GM12878 (cell line): ENCODE results near the gene NCR3LG1. TPM values are rescaled to one million over a fixed set of nuclear protein-coding genes. Genes with fewer than 3 reads are reported as not detected.

Source experiments
- ATAC-seq: fragments of 200-7000 bp; cut with Tn5 transposase; 3 replicates; pipeline ENCODE4 v1.9.1; 2020; ENCODE audit warnings: mild to moderate bottlenecking, moderate library complexity
- BruUV-seq: library from RNA; stranded (reverse); fragments of 400-500 nt; replicated peaks from 2 replicates; lab custom pipeline; 2021; lab: Mats Ljungman, UMichigan
- CTCF ChIA-PET: fragments of 300-600 bp; sonication (Branson Sonifier 250); formaldehyde crosslinking; extraction: SDS; loops from one replicate; lab custom pipeline; 2021; ENCODE audit warnings: inconsistent platforms; lab: Yijun Ruan, JAX
- POLR2A ChIA-PET: fragments of 350-600 bp; formaldehyde crosslinking; extraction: SDS; loops from one replicate; lab custom pipeline; 2021; ENCODE audit warnings: inconsistent platforms; lab: Charles Lee
- RAD21 ChIA-PET: fragments of 300-600 bp; sonication (Branson Sonifier 250); formaldehyde crosslinking; loops from one replicate; lab custom pipeline; 2023; ENCODE audit warnings: antibody characterized with exemption; ENCODE audit not compliant: unreplicated experiment; lab: Charles Lee
- SMC1A ChIA-PET: fragments of 300-600 bp; sonication (Branson Sonifier 250); formaldehyde crosslinking; loops from one replicate; lab custom pipeline; 2023; ENCODE audit not compliant: unreplicated experiment, uncharacterized antibody; lab: Charles Lee
- DNase-seq: peaks from one replicate; pipeline ENCODE4 v3.0.0-alpha.2; 2011; ENCODE audit warnings: low read depth, low spot score
- FAIRE-seq: peaks from 3 replicates; lab custom pipeline; 2011; peaks lifted over from hg19 to GRCh38; lab: Jason Lieb, UNC
- H2AFZ ChIP-seq: 2 replicates; pipeline ENCODE4 v1.6.0; 2011; ENCODE audit warnings: low read depth, low read length, control low read depth; ENCODE audit not compliant: control insufficient read depth
- H3K27ac ChIP-seq: 2 replicates; pipeline ENCODE4 v1.5.1; 2011; ENCODE audit warnings: control low read depth; ENCODE audit not compliant: control insufficient read depth, insufficient read depth
- H3K27me3 ChIP-seq, 2 experiments: replicated peaks in 1 of 2; 2 replicates each; pipeline versions ENCODE4 v1.6.0 to v1.6.1; 2011; ENCODE audit warnings: low read length in 1 of 2; ENCODE audit not compliant: control insufficient read depth in 2 of 2, insufficient read depth in 2 of 2
- H3K36me3 ChIP-seq, 2 experiments: 2 replicates each; pipeline ENCODE4 v1.5.1; 2011; ENCODE audit warnings: low read length in 1 of 2; ENCODE audit not compliant: control insufficient read depth in 2 of 2, insufficient read depth in 2 of 2
- H3K4me1 ChIP-seq: 2 replicates; pipeline ENCODE4 v1.6.1; 2011; ENCODE audit warnings: mild to moderate bottlenecking, low read length, moderate library complexity, mixed read lengths; ENCODE audit not compliant: control insufficient read depth, insufficient read depth
- H3K4me2 ChIP-seq: 2 replicates; pipeline ENCODE4 v1.6.0; 2011; ENCODE audit warnings: control low read depth; ENCODE audit not compliant: control insufficient read depth, insufficient read depth
- H3K4me3 ChIP-seq: fragments of 200-600 bp; sonication (generic); 2 replicates; pipeline ENCODE4 v1.5.1; 2016
- H3K79me2 ChIP-seq: 2 replicates; pipeline ENCODE4 v1.6.0; 2011; ENCODE audit warnings: low read length; ENCODE audit not compliant: control insufficient read depth, insufficient read depth
- H3K9ac ChIP-seq: 2 replicates; pipeline ENCODE4 v1.8.0; 2011; ENCODE audit warnings: low read length, control low read depth, mixed read lengths; ENCODE audit not compliant: control insufficient read depth, insufficient read depth
- H3K9me3 ChIP-seq: replicated peaks from 3 replicates; pipeline ENCODE4 v1.5.1; 2011; ENCODE audit warnings: mild to moderate bottlenecking, low read length; ENCODE audit not compliant: control insufficient read depth, insufficient read depth
- H4K20me1 ChIP-seq: 2 replicates; pipeline ENCODE4 v1.6.0; 2011; ENCODE audit not compliant: control insufficient read depth, insufficient read depth
- BACH1 ChIP-seq: fragments of 450-650 bp; IDR thresholded peaks from 2 replicates; pipeline ENCODE4 v1.6.1; 2017; ENCODE audit warnings: mild to moderate bottlenecking, borderline replicate concordance
- CREM ChIP-seq: IDR thresholded peaks from 2 replicates; pipeline ENCODE4 v1.6.1; 2014; ENCODE audit warnings: antibody characterized with exemption, low read depth
- E2F4 ChIP-seq: IDR thresholded peaks from 2 replicates; pipeline ENCODE4 v1.6.1; 2012; ENCODE audit warnings: low read depth, low read length, improper control_type of control experiment
- GABPA ChIP-seq: IDR thresholded peaks from 2 replicates; pipeline ENCODE4 v1.6.1; 2014; ENCODE audit warnings: antibody characterized with exemption, low read depth, mild to moderate bottlenecking, inconsistent platforms
- GATAD2B ChIP-seq: fragments of 450-650 bp; conservative IDR thresholded peaks from 2 replicates; pipeline ENCODE4 v1.6.1; 2017; ENCODE audit warnings: low read depth, mild to moderate bottlenecking, moderate library complexity
- KDM1A ChIP-seq: fragments of 200-600 bp; sonication (generic); IDR thresholded peaks from 2 replicates; pipeline ENCODE4 v1.6.1; 2016; ENCODE audit warnings: borderline replicate concordance
- NR2C2 ChIP-seq: IDR thresholded peaks from 2 replicates; pipeline ENCODE4 v1.6.1; 2011; ENCODE audit warnings: borderline replicate concordance, low read depth; ENCODE audit not compliant: control insufficient read depth, insufficient read length
- REST ChIP-seq: IDR thresholded peaks from 2 replicates; pipeline ENCODE4 v1.6.1; 2012; ENCODE audit warnings: mild to moderate bottlenecking, low read depth, low read length
- SUPT20H ChIP-seq: IDR thresholded peaks from 2 replicates; pipeline ENCODE4 v1.6.1; 2011; ENCODE audit warnings: low read depth, mild to moderate bottlenecking, low read length, moderate library complexity, borderline replicate concordance; ENCODE audit not compliant: control insufficient read depth
- TAF1 ChIP-seq: IDR thresholded peaks from 2 replicates; pipeline ENCODE4 v1.6.1; 2011; ENCODE audit warnings: mild to moderate bottlenecking, low read depth, low read length, borderline replicate concordance
- WGBS: methylation state at CpG from one replicate; pipeline ENCODE4 v1.1.6; 2016; ENCODE audit warnings: low lambda C conversion rate; ENCODE audit not compliant: insufficient replicate concordance, insufficient coverage; ENCODE audit errors: missing lambda C conversion rate; 5-methylcytosine and 5-hydroxymethylcytosine counted together
- in situ Hi-C: fragments of 300-500 bp; cut with MboI; formaldehyde crosslinking; loops from 9 replicates; pipeline ENCODE4 v1.14.3; 2018; ENCODE audit warnings: mixed read lengths
- intact Hi-C: fragments of 100-400 bp; cut with micrococcal nuclease; formaldehyde crosslinking; loops from one replicate; pipeline ENCODE4 v1.14.2; 2022; ENCODE audit not compliant: unreplicated experiment
- polyA plus RNA-seq, 11 experiments: library from polyadenylated mRNA; depleted of rRNA in 4 of 11; unstranded in 6 of 11; stranded (reverse) in 5 of 11; fragments of >200 nt; fragmentation: Nextera tagmentation in 4 of 11; fragmentation: Illumina TruSeq in 1 of 11; extraction: Ambion mirVana in 4 of 11; extraction: Trizol in 1 of 11; gene quantifications; 1 replicate in 1 of 11; 2 replicates in 10 of 11; pipeline versions ENCODE4 v1.2.1 to v1.2.3, GENCODE V29; 2011 to 2016; ENCODE audit warnings: inconsistent platforms in 2 of 11, missing spikeins in 2 of 11, low read depth in 1 of 11
- total RNA-seq, 4 experiments: library from RNA; depleted of rRNA in 3 of 4; stranded (reverse); fragments of >200 nt in 3 of 4; fragmentation: Illumina TruSeq in 1 of 4; extraction: Trizol in 1 of 4; gene quantifications; 2 replicates each; pipeline versions ENCODE4 v1.2.1 to v1.2.3, GENCODE V29; 2013 to 2021
- TF ChIP-seq, protein P1 (sequence below): fragments of 450-650 bp; formaldehyde crosslinking; IDR thresholded peaks from 2 replicates; pipeline ENCODE4 v1.4.0; 2020; ENCODE audit warnings: mild to moderate bottlenecking, moderate library complexity
- TF ChIP-seq, protein P2 (sequence below): fragments of 450-650 bp; IDR thresholded peaks from 2 replicates; pipeline ENCODE4 v1.6.1; 2016; ENCODE audit warnings: mild to moderate bottlenecking, moderate library complexity, borderline replicate concordance

The NCR3LG1 gene
- total and polyA plus RNA-seq, 10 of the 15 experiments (the other 5 are each of a cell fraction or from before 2014, with no cell fraction given), result under 0.01 to 0.18 (median 0.11) TPM; not detected in 2

DNA sequence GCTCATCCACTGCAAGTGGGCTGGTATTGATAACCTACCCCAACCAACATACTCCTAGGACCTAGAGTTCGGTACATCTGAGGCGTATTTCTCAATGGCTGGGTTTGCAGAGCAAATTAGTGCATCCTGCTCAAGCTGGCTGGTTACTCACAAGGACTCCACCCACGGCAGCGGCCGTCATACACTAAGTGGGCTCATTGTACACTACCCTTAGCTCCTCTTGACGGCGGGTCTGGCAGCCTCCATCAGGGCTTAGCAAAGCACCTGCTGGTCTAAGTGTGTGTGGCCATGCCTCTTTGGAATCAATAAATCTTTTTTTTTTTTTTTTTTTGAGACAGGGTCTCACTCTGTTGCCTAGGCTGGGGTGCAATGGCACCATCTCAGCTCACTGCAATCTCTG, 57.0 kb downstream of the NCR3LG1 start:
- Histone ChIP-seq H3K9ac (no peak overlapping the region), H3K4me2 (no peak overlapping the region), H3K4me1 (no peaks in the 10 kb centered on the region), H3K4me3 (no peak overlapping the region), H3K27ac (no peak overlapping the region), H3K79me2 (no peaks in the 10 kb centered on the region), H3K27me3 (no peaks in the 10 kb centered on the region; a peak in 1 of 4 replicates), H3K36me3 (no peaks in the 10 kb centered on the region), H4K20me1 (no peaks in the 10 kb centered on the region), H2AFZ (no peak overlapping the region), H3K9me3 (no peaks in the 10 kb centered on the region)
- DNase-seq, result no peak
- intact Hi-C loops (no loop called here), in situ Hi-C loops (no loop called here)
- RAD21 ChIA-PET, result no interaction called here
- no peak for ATAC-seq
- CTCF ChIA-PET, result no interaction called here
- no peak for FAIRE-seq
- WGBS, result 32% methylated on average over 7 of the region's 7 CpGs
- SMC1A ChIA-PET, result interaction anchor here (1.2 kb wide), 1 partner anchor 10 kb away, joined by 4 read pairs; no protein-coding TSS in a partner anchor
- POLR2A ChIA-PET, result no interaction called here
- no TSS peak for BruUV-seq
- TF ChIP-seq, protein P1, sequence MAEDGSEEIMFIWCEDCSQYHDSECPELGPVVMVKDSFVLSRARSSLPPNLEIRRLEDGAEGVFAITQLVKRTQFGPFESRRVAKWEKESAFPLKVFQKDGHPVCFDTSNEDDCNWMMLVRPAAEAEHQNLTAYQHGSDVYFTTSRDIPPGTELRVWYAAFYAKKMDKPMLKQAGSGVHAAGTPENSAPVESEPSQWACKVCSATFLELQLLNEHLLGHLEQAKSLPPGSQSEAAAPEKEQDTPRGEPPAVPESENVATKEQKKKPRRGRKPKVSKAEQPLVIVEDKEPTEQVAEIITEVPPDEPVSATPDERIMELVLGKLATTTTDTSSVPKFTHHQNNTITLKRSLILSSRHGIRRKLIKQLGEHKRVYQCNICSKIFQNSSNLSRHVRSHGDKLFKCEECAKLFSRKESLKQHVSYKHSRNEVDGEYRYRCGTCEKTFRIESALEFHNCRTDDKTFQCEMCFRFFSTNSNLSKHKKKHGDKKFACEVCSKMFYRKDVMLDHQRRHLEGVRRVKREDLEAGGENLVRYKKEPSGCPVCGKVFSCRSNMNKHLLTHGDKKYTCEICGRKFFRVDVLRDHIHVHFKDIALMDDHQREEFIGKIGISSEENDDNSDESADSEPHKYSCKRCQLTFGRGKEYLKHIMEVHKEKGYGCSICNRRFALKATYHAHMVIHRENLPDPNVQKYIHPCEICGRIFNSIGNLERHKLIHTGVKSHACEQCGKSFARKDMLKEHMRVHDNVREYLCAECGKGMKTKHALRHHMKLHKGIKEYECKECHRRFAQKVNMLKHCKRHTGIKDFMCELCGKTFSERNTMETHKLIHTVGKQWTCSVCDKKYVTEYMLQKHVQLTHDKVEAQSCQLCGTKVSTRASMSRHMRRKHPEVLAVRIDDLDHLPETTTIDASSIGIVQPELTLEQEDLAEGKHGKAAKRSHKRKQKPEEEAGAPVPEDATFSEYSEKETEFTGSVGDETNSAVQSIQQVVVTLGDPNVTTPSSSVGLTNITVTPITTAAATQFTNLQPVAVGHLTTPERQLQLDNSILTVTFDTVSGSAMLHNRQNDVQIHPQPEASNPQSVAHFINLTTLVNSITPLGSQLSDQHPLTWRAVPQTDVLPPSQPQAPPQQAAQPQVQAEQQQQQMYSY (CRISPR knock-in tag), result no peak
- TF ChIP-seq E2F4, result no peak
- no peak for TF ChIP-seq NR2C2
- TF ChIP-seq SUPT20H, result no peak
- TF ChIP-seq TAF1, result no peak
- TF ChIP-seq REST, result no peak
- no peak for TF ChIP-seq KDM1A
- no peak for TF ChIP-seq GABPA
- no peak for TF ChIP-seq CREM
- TF ChIP-seq, protein P2, sequence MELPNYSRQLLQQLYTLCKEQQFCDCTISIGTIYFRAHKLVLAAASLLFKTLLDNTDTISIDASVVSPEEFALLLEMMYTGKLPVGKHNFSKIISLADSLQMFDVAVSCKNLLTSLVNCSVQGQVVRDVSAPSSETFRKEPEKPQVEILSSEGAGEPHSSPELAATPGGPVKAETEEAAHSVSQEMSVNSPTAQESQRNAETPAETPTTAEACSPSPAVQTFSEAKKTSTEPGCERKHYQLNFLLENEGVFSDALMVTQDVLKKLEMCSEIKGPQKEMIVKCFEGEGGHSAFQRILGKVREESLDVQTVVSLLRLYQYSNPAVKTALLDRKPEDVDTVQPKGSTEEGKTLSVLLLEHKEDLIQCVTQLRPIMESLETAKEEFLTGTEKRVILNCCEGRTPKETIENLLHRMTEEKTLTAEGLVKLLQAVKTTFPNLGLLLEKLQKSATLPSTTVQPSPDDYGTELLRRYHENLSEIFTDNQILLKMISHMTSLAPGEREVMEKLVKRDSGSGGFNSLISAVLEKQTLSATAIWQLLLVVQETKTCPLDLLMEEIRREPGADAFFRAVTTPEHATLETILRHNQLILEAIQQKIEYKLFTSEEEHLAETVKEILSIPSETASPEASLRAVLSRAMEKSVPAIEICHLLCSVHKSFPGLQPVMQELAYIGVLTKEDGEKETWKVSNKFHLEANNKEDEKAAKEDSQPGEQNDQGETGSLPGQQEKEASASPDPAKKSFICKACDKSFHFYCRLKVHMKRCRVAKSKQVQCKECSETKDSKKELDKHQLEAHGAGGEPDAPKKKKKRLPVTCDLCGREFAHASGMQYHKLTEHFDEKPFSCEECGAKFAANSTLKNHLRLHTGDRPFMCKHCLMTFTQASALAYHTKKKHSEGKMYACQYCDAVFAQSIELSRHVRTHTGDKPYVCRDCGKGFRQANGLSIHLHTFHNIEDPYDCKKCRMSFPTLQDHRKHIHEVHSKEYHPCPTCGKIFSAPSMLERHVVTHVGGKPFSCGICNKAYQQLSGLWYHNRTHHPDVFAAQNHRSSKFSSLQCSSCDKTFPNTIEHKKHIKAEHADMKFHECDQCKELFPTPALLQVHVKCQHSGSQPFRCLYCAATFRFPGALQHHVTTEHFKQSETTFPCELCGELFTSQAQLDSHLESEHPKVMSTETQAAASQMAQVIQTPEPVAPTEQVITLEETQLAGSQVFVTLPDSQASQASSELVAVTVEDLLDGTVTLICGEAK, result no peak
- TF ChIP-seq GATAD2B, result no peak
- TF ChIP-seq BACH1, result no peak
